ENCODE measurements around the gene SSU72. TPM values are rescaled to one million over a fixed set of nuclear protein-coding genes. Genes with fewer than 3 reads are reported as not detected.

The SSU72 gene
- total RNA-seq, 4 donors from 2014 or later = 204 to 294 (median 241) TPM

GRCh38 chr1:1618396-1619068 lies 43.9 kb upstream of the SSU72 start:
- no peak for DNase-seq

GRCh38 chr1:1617925-1618324 lies 43.3 kb upstream of the SSU72 start:
- no peak overlapping the region for H3K27ac ChIP-seq
- H3K27me3 ChIP-seq = no peaks in the 10 kb centered on the region
- no peaks in the 10 kb centered on the region for H3K9me3 ChIP-seq
- peaks cover 24 to 26% of the 10 kb centered on the region in 2 donors for H3K4me1 ChIP-seq
- WGBS, 2 donors = 91 to 96% methylated on average over 5 to 6 of the region's 6 CpGs
- no peak overlapping the region for H3K4me3 ChIP-seq (replicated peaks in 1 of 3)
- peaks cover 0 to 10% of the 10 kb centered on the region in 2 donors for H3K36me3 ChIP-seq
- DNase-seq = no peak
- TF ChIP-seq POLR2A (IDR thresholded peaks at IDR 0.05) (no peak), CTCF (IDR thresholded peaks at IDR 0.05) (no peak)
- intact Hi-C loops (cut with DNase I) = no loop called here

More at GRCh38 chr1:1618396-1619068, 43.9 kb upstream of the SSU72 start:
- intact Hi-C loops (cut with DNase I) = no loop called here
- 94 to 96% methylated on average over 4 to 5 of the region's 9 CpGs for WGBS, 2 donors
- Histone ChIP-seq H3K27ac (no peak overlapping the region), H3K9me3 (no peaks in the 10 kb centered on the region), H3K36me3 (peaks cover 0 to 10% of the 10 kb centered on the region in 2 donors), H3K27me3 (no peaks in the 10 kb centered on the region), H3K4me1 (peaks cover 20% of the 10 kb centered on the region in 2 donors), H3K4me3 (replicated peaks in 1 of 3) (no peak overlapping the region)
- TF ChIP-seq CTCF (IDR thresholded peaks at IDR 0.05) = no peak
- no peak for TF ChIP-seq POLR2A (IDR thresholded peaks at IDR 0.05)

GRCh38 chr1:1617516-1617915 lies 42.9 kb upstream of the SSU72 start:
- intact Hi-C loops (cut with DNase I) = no loop called here
- H3K9me3 ChIP-seq = no peaks in the 10 kb centered on the region
- H3K4me1 ChIP-seq = peaks cover 27 to 30% of the 10 kb centered on the region in 2 donors
- H3K27me3 ChIP-seq = no peaks in the 10 kb centered on the region
- H3K36me3 ChIP-seq = peaks cover 0 to 10% of the 10 kb centered on the region in 2 donors
- no peak for DNase-seq
- H3K4me3 ChIP-seq (replicated peaks in 1 of 3) = no peak overlapping the region
- TF ChIP-seq POLR2A (IDR thresholded peaks at IDR 0.05) = no peak
- TF ChIP-seq CTCF (IDR thresholded peaks at IDR 0.05) = no peak
- H3K27ac ChIP-seq = no peak overlapping the region
- WGBS, 2 donors = 96% methylated on average over 11 of the region's 11 CpGs

GRCh38 chr1:1616838-1617237 lies 42.2 kb upstream of the SSU72 start:
- peak overlapping the region in 1 of 3 donors; percentile 91 for H3K4me3 ChIP-seq (replicated peaks in 1 of 3)
- H3K36me3 ChIP-seq = peaks cover 0 to 10% of the 10 kb centered on the region in 2 donors
- no peak overlapping the region for H3K27ac ChIP-seq
- intact Hi-C loops (cut with DNase I) = no loop called here
- DNase-seq = no peak
- peaks cover 31 to 36% of the 10 kb centered on the region in 2 donors for H3K4me1 ChIP-seq
- H3K9me3 ChIP-seq = no peaks in the 10 kb centered on the region
- WGBS, 2 donors = 81% methylated on average over 7 to 8 of the region's 19 CpGs
- TF ChIP-seq POLR2A (IDR thresholded peaks at IDR 0.05) (no peak), CTCF (IDR thresholded peaks at IDR 0.05) (no peak)
- no peaks in the 10 kb centered on the region for H3K27me3 ChIP-seq

- peak overlapping the region; percentile 100 for H3K27ac ChIP-seq
- intact Hi-C loops (cut with DNase I) = no loop called here
- TF ChIP-seq CTCF (IDR thresholded peaks at IDR 0.05) = no peak
- TF ChIP-seq POLR2A (IDR thresholded peaks at IDR 0.05) = no peak
- no peaks in the 10 kb centered on the region for H3K9me3 ChIP-seq
- DNase-seq = peak; percentile 50 to 53
- peaks cover 0 to 10% of the 10 kb centered on the region in 2 donors for H3K36me3 ChIP-seq
- no peaks in the 10 kb centered on the region for H3K27me3 ChIP-seq
- WGBS, 2 donors = 5 to 9% methylated on average over 22 to 24 of the region's 80 CpGs
- peaks cover 31 to 42% of the 10 kb centered on the region in 2 donors for H3K4me1 ChIP-seq
- H3K4me3 ChIP-seq (replicated peaks in 1 of 3) = peak overlapping the region; percentile 50 to 100 (median 91)
These were observed 41.6 kb upstream of the SSU72 start for GRCh38 chr1:1616045-1616790.
